GM12872 (cell line): Measurements from ENCODE around the gene MAD2L1BP.

Experiments used
- TF ChIP-seq, protein P1 (sequence below): IDR thresholded peaks from 3 replicates; pipeline ENCODE4 v1.5.1; 2011; ENCODE audit warnings: low read depth, mild to moderate bottlenecking, low read length, moderate library complexity; ENCODE audit not compliant: insufficient read depth

MAD2L1BP gene

DNA sequence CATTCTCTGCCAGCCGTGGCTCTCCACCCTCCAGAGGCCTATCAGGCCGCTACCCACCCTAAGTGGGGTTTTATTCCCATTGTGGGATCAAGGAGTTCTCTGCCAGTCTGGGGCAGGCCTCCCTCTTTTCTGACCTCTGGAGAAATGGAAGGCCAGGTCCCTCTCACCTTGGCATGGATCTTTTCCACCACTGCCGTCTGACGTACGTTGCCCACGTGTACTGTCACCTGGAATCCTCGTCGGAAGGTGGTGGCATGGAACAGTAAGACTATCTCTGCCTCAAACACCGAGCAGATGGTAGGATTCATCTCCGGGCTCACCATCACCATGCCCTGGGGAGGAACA is 13.8 kb upstream of the MAD2L1BP start:
- TF ChIP-seq, protein P1, sequence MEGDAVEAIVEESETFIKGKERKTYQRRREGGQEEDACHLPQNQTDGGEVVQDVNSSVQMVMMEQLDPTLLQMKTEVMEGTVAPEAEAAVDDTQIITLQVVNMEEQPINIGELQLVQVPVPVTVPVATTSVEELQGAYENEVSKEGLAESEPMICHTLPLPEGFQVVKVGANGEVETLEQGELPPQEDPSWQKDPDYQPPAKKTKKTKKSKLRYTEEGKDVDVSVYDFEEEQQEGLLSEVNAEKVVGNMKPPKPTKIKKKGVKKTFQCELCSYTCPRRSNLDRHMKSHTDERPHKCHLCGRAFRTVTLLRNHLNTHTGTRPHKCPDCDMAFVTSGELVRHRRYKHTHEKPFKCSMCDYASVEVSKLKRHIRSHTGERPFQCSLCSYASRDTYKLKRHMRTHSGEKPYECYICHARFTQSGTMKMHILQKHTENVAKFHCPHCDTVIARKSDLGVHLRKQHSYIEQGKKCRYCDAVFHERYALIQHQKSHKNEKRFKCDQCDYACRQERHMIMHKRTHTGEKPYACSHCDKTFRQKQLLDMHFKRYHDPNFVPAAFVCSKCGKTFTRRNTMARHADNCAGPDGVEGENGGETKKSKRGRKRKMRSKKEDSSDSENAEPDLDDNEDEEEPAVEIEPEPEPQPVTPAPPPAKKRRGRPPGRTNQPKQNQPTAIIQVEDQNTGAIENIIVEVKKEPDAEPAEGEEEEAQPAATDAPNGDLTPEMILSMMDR = no peak

GRCh38 chr6:43622541-43622940 is 13.1 kb upstream of the MAD2L1BP start:
- TF ChIP-seq, protein P1 = no peak

- TF ChIP-seq, protein P1 = no peak
These were observed 11.5 kb upstream of the MAD2L1BP start for GRCh38 chr6:43623880-43624785.

DNA sequence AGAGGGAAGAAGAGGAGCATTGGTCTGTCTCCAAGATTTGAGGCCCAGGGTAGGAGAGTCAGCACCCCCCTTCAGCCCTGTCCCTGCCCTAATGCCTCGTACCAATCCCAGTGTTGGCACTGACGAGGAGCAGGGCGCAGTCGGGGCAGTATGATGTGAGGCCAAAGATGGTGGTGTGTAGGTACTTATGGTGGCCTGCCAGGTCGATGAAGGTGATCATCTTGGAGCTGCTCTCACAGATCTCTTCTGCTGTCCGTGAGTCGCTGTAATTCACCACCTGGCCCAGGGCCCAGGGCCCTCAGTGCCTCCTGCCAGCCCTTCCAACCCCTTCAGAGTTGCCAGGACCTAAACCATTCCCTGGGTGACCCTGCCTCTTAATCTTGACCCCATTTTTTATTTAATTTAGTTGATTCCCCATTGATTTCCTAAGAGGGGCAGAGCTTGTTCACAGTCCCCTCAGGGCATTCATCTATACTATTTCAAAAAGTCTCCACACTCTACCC is 10.8 kb upstream of the MAD2L1BP start:
- TF ChIP-seq, protein P1 = no peak

GRCh38 chr6:43625393-43625992 is 10.1 kb upstream of the MAD2L1BP start:
- TF ChIP-seq, protein P1 = no peak

GRCh38 chr6:43627008-43627825 is 8.4 kb upstream of the MAD2L1BP start:
- TF ChIP-seq, protein P1 = no peak
